Body of pancreas (tissue), 4 donors: ENCODE data around the gene NBEA. TPM values are rescaled to one million over a fixed set of nuclear protein-coding genes. Genes with fewer than 3 reads are reported as not detected.

Experiments used
- ATAC-seq: fragments of 150-250 bp; one replicate; pipeline ENCODE4 v1.9.1; 2016
- DNase-seq, 4 donors: peaks; one replicate each; pipeline ENCODE4 v3.0.0-alpha.2; 2019
- H3K27ac ChIP-seq, 4 donors: fragments of 200-600 bp; sonication (generic); 1 replicate in 3 of 4; 2 replicates in 1 of 4; pipeline versions ENCODE4 v1.5.1 to v1.6.1; 2016 to 2019; ENCODE audit warnings: mild to moderate bottlenecking in 1 of 4, mixed read lengths in 1 of 4, moderate library complexity in 1 of 4
- H3K27me3 ChIP-seq, 2 donors: fragments of 200-600 bp; sonication (generic); one replicate each; pipeline ENCODE4 v1.6.0; 2016; ENCODE audit warnings: mild to moderate bottlenecking in 1 of 2
- H3K36me3 ChIP-seq, 2 donors: fragments of 200-600 bp; sonication (generic); replicated peaks in 1 of 2; 2 replicates each; pipeline ENCODE4 v1.5.1; 2016; ENCODE audit warnings: low read depth in 2 of 2; ENCODE audit not compliant: insufficient read depth in 1 of 2
- H3K4me1 ChIP-seq: fragments of 200-600 bp; sonication (generic); one replicate; pipeline ENCODE4 v1.6.0; 2016
- H3K4me3 ChIP-seq, 2 donors: fragments of 200-600 bp; sonication (generic); 1 replicate in 1 of 2; 2 replicates in 1 of 2; pipeline ENCODE4 v1.5.1; 2016 to 2019
- H3K9me3 ChIP-seq, 3 donors: fragments of 200-600 bp; sonication (generic); 1 replicate in 2 of 3; 2 replicates in 1 of 3; pipeline ENCODE4 v1.5.1; 2016
- POLR2A ChIP-seq, 3 donors: fragments of 450-650 bp; IDR thresholded peaks; one replicate each; pipeline ENCODE4 v1.6.1; 2016; ENCODE audit warnings: antibody characterized with exemption in 3 of 3, mild to moderate bottlenecking in 2 of 3
- WGBS, 2 donors: methylation state at CpG; one replicate each; pipeline ENCODE4 v1.1.5; 2017; 5-methylcytosine and 5-hydroxymethylcytosine counted together
- intact Hi-C: fragments of 100-400 bp; cut with DNase I; formaldehyde crosslinking; loops from one replicate; pipeline ENCODE4 v1.15.1; 2023
- total RNA-seq, 2 donors: library from RNA; depleted of rRNA; stranded (reverse); fragments of >200 nt; gene quantifications; one replicate each; pipeline ENCODE4 v1.1.0, GENCODE V29; 2016
- TF ChIP-seq, protein P1 (sequence below), 7 experiments: fragments of 450-650 bp in 4 of 7; fragments of 200-600 bp in 3 of 7; sonication (generic) in 3 of 7; IDR thresholded peaks; one replicate each; pipeline ENCODE4 v1.5.1; 2016 to 2019; ENCODE audit warnings: antibody characterized with exemption in 7 of 7

Gene NBEA
- total RNA-seq, 2 donors from 2014 or later, result 9.6 to 19.1 TPM

DNA sequence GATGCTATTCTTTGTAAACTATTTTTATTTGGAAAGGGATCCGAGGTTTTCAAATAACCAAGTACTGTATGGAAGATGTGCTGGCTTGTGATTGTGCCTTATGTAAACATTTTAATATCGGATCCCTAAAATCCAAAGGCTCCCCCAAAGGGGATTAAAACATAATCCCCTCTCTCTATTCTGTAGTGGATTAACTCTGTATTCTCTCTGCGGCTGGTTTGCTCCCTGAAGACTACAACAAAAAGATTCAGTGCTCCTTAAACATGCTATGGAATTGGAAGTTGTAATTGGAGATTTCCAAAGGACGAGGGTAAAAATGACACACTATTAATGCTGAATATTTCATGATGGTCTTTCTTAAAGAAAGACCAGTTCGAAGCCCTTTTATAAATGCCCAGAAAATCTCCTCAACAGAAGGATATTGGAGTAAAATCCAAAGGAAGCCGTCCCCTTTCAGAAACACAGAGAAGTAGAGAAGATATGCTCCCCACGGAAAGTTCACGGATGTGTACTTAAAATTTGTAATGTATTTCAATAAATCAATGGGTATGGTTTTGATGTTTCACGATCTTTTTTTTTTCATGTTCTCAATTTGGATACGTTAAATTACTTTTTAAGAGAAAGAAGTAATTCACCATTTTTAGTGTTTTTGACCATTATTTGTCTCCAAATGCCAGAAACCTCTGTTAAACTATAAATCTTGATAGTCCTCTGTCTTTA is 527.9 kb downstream of the NBEA start:
- TF ChIP-seq, protein P1, sequence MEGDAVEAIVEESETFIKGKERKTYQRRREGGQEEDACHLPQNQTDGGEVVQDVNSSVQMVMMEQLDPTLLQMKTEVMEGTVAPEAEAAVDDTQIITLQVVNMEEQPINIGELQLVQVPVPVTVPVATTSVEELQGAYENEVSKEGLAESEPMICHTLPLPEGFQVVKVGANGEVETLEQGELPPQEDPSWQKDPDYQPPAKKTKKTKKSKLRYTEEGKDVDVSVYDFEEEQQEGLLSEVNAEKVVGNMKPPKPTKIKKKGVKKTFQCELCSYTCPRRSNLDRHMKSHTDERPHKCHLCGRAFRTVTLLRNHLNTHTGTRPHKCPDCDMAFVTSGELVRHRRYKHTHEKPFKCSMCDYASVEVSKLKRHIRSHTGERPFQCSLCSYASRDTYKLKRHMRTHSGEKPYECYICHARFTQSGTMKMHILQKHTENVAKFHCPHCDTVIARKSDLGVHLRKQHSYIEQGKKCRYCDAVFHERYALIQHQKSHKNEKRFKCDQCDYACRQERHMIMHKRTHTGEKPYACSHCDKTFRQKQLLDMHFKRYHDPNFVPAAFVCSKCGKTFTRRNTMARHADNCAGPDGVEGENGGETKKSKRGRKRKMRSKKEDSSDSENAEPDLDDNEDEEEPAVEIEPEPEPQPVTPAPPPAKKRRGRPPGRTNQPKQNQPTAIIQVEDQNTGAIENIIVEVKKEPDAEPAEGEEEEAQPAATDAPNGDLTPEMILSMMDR (IDR thresholded peaks at IDR 0.05), result no peak
- TF ChIP-seq POLR2A (IDR thresholded peaks at IDR 0.05), result no peak
- intact Hi-C loops, result no loop called here
- H3K27ac ChIP-seq, result no peak overlapping the region
- H3K9me3 ChIP-seq, result no peaks in the 10 kb centered on the region
- DNase-seq (no peak), ATAC-seq (no peak)
- no peaks in the 10 kb centered on the region for H3K27me3 ChIP-seq
- 64 to 79% methylated on average over 10 of the region's 10 CpGs for WGBS, 2 donors
- H3K4me3 ChIP-seq, result no peak overlapping the region
- no peaks in the 10 kb centered on the region for H3K36me3 ChIP-seq
- no peaks in the 10 kb centered on the region for H3K4me1 ChIP-seq

GRCh38 chr13:35470671-35471661 is 528.9 kb downstream of the NBEA start:
- TF ChIP-seq, protein P1 (IDR thresholded peaks at IDR 0.05), result no peak
- no peak for TF ChIP-seq POLR2A (IDR thresholded peaks at IDR 0.05)
- ATAC-seq (peak; percentile 27), DNase-seq (no peak)
- Histone ChIP-seq H3K4me3 (no peak overlapping the region), H3K9me3 (no peaks in the 10 kb centered on the region), H3K27me3 (no peaks in the 10 kb centered on the region), H3K27ac (no peak overlapping the region), H3K4me1 (no peaks in the 10 kb centered on the region), H3K36me3 (no peaks in the 10 kb centered on the region)
- intact Hi-C loops, result no loop called here
- WGBS, 2 donors, result 21 to 34% methylated on average over 60 to 68 of the region's 68 CpGs

DNA sequence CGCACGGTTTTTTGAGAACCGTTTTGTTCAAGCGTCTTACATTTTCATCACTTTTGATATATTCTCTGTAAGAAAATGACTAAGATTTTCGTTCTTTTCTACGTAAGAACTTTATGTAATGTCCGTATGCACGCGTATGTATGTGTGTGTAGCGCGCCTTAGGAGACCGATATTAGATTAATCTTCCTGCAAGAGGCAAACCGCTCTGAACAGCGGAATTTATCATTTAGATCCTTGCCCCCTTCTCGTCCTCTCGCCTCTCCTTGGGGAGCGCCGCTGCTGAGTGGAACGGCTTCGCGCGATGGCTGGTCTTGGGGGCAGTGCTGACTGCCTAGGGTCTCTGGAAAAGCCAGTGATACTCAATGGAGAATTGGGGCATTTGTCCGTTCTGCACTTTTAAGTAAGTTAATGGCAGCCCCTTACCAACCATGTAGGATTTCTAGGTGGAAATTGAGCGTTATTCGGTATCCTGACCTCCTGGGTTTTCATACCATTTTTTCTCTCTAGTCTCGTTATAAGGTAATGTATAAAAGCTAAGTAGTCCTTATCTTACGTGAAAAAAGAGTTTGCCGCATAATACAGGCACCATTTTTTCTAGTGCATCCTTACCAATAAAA is 529.7 kb downstream of the NBEA start:
- intact Hi-C loops, result no loop called here
- H3K9me3 ChIP-seq, result no peaks in the 10 kb centered on the region
- TF ChIP-seq POLR2A (IDR thresholded peaks at IDR 0.05), result no peak
- TF ChIP-seq, protein P1 (IDR thresholded peaks at IDR 0.05), result no peak
- H3K27me3 ChIP-seq, result no peaks in the 10 kb centered on the region
- H3K4me3 ChIP-seq, result no peak overlapping the region
- ATAC-seq, result no peak
- H3K4me1 ChIP-seq, result no peaks in the 10 kb centered on the region
- WGBS, 2 donors, result 73 to 85% methylated on average over 28 of the region's 28 CpGs
- no peak overlapping the region for H3K27ac ChIP-seq
- H3K36me3 ChIP-seq, result no peaks in the 10 kb centered on the region
- no peak for DNase-seq

GRCh38 chr13:35472323-35472881 is 530.3 kb downstream of the NBEA start:
- TF ChIP-seq POLR2A (IDR thresholded peaks at IDR 0.05), result no peak
- intact Hi-C loops, result no loop called here
- Histone ChIP-seq H3K4me1 (no peaks in the 10 kb centered on the region), H3K27me3 (no peaks in the 10 kb centered on the region), H3K4me3 (no peak overlapping the region), H3K27ac (no peak overlapping the region), H3K36me3 (no peaks in the 10 kb centered on the region), H3K9me3 (no peaks in the 10 kb centered on the region)
- 70 to 79% methylated on average over 7 of the region's 7 CpGs for WGBS, 2 donors
- DNase-seq (no peak), ATAC-seq (no peak)
